Suppressor macrophage (primary cell): Measurements from ENCODE around the gene RILP.

Experiments used
- DNase-seq, 4 experiments: peaks; one replicate each; pipeline ENCODE4 v3.0.0-alpha.2; 2020 to 2022

The RILP gene

DNA sequence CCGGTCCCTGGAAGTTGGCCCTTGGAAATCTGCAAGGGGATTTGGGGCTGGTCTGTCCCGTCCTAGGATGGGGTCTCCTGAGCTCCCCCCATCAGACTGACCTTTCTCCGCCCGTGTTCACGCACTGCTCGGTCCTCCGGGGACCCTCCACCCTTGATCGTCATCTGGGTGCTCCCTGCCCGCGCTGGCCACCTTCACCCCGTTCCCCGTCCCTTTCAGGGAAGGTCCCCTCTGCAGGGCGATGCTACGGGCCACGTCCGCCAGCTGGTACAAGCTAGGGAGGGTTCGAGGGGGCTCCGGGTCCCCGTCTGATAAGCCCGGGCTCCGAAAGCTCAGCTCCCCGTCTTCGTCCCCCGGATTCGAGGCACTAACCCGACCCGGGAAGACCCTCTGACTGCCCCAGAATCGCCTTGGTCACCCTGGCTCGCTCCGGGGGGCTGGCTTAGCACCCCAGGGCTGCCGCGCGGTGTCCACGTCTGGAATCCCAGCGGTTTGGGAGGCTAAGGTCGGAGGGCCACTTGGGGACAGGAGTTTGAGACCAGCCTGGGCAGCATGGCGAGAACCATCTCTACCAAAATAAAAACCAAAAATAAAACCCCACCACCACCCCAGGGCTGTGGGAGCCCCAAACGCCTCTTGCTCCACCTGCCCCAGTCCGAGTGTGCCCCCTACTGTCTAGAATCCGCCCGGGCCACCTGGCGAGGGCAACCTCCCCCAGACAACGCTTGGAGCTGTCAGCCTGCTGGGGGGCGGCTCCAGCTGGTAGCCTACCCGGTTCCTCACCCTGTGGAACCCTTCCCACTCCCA is 20.0 kb downstream of the RILP start:
- DNase-seq = peak; percentile 60 to 84 (median 73)

DNA sequence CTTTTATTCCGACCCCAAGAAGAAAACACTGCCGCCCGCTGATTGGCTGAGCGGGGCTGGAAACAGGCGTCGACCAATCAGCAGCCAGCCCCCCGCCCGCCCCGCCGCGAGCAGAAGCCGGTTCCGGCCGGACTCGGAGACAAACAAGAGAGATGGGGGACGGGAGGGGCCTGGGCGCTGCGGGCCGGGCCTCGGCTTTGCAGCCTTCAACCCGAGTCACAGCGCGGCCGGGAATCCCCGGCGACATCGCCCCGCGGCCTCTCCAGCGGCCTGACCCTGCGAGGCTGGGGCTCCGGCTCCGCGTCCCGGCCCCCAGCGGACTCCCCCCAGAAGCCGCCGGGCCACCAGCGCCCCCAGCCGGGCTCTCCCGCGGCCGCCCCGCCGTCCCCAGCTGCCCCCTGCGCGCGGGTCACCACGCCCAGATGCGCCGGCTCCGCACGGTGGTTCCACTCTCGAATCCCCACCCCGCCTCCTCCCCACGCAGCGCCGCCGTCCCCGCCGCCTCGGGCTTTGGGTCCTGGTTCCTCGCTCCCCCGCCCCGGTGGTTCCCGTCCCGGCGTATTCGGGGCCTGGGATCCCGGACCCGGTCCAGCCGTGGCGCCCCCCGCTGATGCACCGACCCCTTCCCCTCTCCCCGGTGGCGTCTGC is 20.7 kb downstream of the RILP start:
- DNase-seq = peak; percentile 92 to 97 (median 94)

DNA sequence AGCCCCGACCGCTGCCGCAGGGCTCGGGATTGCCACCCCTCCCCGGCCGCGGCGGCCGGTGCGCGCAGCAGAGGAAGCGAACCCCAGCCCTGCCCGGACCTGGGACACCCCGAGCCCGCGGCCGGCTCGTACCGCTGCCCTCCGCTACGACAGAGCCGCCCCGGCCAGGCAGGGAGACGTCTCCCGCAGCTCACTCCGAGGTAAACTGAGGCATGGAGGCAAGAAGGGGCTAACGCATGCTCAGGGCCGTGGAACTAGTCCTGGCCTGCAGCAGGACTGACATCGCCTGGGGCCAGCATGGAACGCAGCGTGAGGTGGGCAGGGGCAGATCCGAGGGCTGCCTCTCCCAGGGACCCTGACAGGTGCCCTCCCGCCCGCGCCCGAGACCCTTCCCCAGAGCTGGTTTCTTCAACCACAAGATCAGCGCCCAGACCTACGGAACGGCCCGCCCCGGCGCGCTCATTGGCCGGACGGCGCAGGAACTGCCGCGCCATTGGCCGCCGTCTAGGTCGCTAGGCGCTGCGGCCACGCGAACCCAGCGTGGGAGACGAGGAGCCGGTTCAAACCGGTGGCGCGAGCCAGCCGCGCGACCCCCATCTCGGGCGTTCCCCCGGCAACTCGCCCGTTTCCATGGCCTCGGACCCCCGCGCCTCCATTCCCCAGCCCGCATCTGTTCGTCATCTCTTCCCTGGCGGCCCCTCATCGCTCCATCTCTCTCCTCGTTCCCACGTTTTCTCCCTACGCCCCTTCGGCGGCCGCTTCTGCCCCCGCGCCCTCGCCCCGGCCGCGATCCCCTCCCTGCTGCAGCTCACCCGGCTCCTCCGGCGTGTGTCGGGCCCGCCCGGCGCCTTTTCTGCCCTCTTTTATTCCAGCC is 21.4 kb downstream of the RILP start, which contains the start of gene SLC43A2:
SLC43A2 (minus strand) TSS at position 853 of the 874 bp plus-strand sequence. CDS start 960 bp downstream, outside the sequence.
- DNase-seq = peak; percentile 91 to 96 (median 93)

DNA sequence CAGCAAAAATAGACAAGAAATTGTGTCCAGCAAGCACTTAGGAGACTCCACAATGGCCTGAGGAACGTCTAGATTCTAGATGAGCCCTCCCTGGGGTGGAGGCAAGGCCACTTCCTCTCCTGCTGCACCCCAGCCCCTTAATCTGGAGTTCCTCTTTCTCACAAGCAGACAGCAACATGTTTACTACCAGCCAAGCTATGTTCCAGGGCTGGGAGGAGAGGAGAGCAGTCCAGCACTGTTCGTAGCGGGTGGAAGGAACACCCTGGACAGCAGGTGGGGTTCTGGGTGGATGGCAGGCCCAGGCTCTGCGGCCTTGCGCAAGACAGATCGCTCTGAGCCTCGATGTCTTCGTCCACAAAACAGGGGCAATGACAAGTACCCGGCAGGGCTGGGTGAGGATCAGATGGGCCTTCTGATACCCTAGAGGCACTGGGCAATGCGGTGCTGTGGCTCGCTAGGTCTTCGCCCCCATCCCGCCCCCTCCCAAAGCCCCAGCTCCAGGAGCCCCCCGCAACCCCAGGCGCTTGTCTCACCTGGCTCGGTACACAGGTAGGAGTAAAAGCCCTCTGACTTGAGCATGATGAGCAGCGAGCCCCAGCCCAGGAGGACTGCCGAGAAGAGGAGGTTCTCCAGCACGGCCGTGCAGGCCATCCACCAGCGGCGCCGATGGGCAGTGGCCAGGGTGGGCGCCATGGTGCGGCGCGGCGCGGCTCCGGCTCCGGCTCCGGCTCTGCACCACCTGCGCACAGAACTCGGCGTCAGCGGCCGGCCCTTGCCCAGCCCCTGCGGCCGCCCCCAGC is 22.3 kb downstream of the RILP start:
- DNase-seq = peak; percentile 87 to 95 (median 92)

DNA sequence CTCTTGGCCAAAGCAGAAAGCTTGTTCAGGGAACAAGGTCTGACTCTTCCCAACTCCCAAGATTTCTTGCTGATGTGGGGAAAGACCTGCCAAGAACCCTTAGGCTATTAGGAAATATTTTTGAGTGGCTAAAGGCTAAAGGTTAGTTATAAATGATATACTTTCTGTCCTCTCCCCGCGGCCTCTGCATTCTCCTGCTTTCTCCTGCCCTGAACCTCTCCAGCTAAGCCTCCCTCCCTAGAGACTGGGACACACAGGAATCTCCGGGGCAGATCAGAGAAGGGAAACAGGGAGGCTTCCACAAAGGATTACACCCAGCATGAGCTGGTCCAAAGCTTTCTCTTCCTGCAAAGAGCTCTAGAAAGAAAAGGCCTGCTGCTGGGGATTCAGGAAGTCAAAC is 23.3 kb downstream of the RILP start:
- no peak for DNase-seq

DNA sequence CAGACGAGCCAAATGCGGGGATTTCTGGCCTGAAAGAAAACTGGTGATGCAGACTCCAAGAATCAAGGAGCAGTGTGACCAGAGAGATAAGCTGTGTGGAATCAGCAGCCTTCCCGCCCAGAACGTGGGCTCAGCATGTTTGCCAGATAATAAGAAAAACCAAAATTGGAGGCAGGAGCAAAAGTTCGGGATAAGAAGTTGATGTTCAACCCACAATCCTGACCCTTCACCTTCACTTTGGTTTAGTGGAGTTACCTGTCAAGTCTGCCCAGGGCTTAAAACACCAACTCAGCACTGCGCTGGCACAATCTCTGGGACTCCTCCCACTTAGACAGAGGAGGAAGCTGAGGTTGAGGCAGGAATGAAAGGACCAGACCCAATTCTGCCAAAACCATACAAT is 24.1 kb downstream of the RILP start:
- DNase-seq = peak in 3 of 4 experiments; percentile 44 to 51 (median 49)

DNA sequence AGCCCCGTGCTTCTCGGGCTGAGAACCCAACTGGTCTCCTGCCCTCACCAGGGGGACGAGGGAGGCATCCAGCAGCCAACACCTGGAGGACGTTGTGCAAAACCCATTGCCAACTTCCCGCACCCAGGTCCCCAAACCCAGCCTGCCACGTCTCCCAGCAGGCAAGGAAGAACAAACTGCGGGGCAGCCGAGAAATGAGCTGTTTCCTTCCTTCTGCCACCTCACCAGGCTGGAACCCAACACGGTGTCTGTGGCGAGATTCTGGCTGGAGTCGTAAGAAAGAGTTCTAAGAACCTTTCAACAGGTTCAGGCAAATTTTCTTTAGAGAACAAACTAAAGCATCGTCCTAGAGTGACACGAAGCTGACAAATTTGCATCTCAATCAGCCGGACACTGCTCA is 24.6 kb downstream of the RILP start:
- DNase-seq = no peak

DNA sequence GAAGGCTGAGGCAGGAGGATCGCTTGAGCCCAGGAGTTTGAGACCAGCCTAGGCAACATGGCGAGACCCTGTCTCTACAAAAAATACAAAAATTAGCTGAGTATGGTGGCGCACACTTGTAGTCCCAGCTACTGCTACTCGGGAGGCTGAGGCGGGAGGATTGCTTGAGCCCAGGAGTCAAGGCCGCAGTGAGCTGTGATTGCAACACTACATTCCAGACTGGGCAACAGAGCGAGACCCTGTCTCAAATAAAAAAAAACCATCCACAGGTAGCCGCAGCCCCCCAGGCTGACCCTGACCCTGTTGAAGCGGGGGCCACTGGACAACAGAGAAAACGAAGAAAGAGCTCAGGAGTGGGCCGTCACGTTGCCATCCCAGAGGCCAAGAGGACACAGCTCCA is 25.0 kb downstream of the RILP start:
- DNase-seq = no peak

DNA sequence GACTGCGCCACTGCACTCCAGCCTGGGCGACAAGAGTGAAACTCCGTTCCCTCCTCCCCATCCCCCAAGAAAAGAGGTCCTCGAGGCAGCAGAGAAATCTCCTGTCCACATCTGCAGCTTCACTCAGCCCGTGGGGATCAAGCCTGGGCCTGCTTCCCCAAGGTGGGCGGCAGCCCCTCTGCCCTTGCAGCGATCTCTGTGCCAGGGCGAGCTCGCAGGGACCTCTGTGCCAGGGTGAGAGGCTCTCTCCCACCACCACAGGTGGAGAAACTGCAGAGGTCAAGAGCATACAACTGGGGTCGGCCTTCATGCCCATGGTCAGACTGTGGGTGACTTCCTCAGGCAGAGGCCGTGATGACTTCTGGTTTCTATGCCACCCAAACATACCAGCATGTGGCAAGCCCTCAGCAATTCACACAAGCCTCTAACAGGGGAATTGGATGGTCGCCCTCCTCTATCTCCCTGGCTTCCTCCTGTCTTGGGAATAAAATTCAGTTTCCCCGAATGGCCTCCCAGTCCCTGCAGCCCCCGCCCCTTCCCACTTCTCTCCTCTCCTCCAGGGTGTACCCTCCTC is 26.5 kb downstream of the RILP start:
- DNase-seq = peak in 3 of 4 experiments; percentile 66 to 70 (median 67)

DNA sequence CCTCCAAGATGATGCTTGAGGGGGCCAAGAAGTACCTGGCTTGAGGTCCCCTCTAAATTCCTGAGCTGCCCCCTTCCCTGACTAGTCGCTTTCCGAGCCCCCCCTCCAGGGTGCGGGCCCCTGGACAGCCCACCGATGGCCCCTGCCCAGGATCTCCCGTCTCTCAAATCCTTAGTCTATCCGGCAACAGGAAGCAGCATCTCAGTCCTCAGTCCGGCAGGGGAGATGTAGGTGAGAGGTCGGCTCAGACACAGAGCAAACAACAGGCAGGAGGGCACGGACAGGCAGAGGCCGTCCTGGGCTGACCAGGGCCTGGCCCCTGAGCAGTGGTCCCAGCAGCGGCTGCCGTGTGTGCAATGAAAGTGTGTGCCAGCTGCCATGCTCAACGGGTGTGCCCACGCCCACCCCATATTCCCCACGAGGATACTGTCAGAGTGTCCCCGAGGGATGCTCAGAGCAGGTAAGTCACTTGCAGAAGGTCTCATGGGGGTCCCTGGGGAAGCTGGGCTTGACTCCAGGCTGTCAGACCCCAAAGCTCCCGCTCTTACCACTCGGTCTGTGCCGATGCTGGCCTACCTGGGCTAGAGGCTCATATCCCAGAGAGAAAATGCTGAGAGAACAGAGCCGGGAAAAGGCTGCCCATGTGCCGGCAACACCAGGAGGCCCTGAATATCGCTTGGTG is 28.3 kb downstream of the RILP start:
- DNase-seq = no peak

DNA sequence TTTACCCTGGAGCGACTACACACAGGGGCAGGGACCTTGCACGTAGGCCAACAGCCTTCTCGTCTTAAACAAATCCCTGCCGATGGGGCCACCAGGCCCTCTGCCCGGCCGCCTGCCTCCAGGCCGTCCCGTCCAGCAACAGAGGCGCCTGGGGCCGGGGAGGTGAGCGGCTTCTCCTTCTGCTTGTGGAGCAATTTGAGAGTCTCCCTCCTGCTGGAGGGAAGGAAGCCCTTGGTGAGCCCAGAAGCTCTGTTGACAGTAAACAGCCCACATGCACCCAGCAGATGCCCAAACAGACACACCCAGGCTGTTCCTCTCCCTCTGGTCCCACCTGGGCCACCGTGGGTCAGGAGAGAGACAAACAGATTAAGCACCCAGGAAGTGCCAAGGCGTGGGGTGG is 29.2 kb downstream of the RILP start:
- no peak for DNase-seq

DNA sequence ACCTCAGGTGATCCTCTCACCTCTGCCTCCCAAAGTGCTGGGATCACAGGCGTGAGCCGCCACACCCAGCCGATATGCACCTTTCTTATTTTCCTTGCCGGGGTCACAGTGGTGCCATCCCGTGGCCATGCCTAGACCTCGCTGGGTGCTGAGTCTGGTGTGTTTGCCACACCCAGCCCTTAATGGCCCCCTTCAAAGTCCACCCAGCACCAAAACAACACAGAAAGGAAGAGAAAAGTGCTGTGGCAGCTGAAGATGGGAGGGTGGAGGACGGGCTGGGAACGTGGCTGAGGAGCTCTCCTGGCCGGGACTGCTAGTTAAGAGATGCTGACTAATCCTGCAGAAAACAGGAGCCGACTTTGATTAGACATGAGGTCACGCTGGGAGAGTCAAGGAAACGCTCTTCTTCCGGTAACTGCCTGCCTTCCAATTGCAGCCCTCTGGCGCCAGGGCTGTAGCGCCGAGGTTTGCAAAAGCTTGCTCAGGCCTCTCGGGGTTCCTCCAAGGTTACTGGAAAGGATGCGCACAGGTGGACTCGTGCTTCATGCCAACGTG is 32.0 kb downstream of the RILP start:
- DNase-seq = peak; percentile 55 to 69 (median 61)

DNA sequence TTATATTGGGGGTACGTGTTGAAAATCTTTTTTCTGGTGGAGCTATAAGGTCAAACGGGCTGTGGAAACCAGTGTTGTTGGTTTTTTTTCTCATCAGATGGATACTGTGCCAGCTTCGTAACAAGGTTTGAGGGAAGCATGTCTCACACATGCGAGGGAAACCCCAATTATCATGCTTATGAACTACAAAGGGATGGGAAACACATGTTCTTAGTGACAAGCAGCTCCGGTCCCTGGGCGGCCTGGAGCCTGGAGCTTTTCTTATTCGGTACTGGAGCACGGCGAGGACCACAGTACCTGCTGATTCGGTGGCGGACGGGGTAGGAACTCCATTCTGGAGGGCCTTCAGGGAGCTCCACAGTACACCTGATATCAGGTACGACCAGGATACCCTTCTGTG is 33.6 kb downstream of the RILP start:
- DNase-seq = no peak

DNA sequence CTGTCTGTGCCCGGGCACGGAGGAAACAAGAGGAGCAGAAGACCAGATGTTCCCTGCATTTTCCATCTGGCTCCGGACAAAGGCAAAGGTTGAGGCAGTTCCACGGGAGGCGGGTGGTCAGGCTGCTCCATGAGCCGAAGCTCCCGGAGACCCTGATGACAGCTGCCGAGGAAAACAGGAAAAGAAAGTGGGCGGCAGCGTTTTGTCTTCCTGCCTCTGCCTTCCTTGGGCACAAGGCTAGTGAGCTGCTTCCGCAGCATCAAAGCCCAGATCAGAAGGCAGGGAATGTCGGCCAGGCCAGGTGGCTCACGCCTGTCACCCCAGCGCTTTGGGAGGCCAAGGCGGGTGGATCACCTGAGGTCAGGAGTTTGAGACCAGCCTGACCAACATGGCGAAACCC is 37.3 kb downstream of the RILP start:
- peak in 2 of 4 experiments; percentile 33 for DNase-seq

DNA sequence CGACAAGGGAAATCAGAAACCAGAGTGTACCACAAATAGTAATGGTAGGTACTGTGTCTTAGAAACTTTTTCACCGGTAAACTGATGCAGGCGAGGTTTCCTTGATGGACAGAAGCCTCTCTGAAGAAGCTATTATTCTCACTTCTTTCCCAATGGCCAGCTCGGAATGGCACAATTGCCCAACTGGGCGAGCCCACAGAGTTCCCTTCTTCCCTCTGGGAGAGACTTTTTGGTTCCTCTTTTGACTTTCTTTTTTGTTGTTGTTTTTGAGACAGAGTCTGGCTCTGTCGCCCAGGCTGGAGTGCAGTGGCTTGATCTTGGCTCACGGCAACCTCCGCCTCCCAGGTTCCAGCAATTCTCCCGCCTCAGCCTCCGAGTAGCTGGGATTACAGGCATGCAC is 38.0 kb downstream of the RILP start:
- DNase-seq = peak; percentile 90 to 93 (median 91)

DNA sequence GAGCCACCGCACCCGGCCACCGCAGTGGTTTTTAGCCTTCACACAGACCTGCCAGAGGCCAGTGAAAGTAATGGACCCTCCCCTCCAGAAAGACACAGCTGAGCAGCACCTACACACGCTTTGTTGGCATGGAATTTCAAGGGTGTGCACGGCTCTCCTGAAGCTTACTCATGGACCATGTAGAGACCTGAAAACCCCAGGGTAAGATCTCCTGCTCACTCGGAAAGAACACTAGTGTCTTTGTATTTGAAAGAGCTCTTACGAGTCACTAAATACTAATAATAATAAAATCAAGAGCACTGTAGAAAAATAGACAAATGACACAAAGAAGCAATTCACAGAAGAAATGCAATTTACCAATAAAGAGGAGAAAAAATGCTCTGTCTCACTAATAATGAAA is 41.0 kb downstream of the RILP start:
- no peak for DNase-seq

DNA sequence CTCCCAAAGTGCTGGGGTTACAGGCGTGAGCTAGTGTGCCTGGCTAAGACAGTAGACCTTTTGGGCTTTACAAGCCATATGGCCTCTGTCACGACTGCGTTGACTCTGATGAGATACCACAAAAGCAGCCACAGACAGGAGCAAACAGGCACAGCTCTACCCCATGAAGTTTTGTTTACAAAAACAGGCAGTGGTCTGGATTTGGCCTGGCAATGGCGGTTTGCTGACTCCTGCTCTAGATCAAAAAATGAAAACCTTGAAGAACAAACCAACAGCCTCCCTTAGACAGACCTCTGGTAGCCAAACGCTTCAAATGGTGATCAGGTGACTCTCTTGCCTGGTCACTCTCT is 41.7 kb downstream of the RILP start:
- DNase-seq = no peak

DNA sequence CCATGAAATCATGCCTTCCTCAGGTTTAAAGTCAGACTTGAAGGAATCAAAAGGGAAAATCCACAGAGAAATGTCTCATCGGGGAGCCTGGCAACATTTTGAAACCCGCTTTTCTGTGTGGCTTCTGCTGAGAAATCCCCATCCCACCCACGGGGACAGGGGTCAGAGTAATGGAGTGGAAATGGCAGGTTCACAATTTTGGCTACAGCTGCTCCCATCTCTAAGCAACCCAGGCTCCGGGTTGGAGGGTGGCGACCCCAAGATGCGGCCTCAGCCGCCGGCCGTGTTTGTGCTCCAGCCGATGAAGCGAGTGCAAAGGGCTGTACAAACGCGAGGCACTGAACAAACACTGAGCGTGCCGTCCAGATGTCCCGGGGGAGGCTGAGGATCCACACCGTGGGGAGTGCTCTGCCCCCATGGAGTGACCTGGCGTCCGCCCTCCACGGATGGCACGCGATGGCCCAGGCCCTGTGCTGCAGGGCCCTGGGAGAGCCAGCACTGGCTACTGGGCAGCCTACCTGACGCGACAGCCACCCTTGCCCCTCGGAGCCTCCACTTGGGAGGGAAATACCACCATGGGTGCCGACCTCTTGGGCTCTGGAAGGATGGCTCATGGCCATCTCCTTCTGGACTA is 43.2 kb downstream of the RILP start:
- peak; percentile 43 to 74 (median 60) for DNase-seq

DNA sequence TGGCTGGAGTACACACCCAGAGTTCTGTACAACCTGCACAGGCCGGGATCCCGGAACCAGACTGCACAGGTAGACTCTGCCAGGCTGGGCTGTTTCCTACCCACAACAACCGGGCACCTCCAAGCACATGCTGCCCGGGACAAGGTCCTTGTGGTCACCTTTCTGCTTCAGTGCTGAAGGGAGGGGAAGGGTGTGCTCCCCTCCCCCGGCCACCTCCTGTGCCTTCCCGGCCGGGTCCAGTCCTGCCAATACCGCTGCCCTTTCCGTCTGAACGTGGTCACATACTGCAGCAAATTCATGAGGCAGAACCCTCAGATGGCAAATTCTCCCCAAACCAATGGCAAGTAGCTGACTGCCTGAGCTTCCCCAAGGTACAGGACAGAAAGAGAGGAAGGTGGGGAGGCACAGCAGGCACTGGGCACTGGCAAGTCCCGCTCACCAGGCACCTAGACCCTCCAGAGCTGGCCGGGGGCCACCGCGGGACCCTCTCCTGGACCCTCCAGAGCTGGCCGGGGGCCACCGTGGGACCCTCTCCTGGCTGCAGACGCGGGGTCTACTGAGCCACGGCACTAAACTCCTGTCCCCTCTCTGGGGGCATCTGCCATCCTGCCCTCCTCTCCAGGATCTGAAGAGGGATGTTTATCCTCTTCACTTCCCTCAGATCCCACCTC is 43.9 kb downstream of the RILP start:
- no peak for DNase-seq
